Psoas muscle (tissue), 8 donors: ENCODE data around the gene HDAC1. TPM values are rescaled to one million over a fixed set of nuclear protein-coding genes. Genes with fewer than 3 reads are reported as not detected.
"Not testable (repeated sequence)": the region's sequence is repeated elsewhere in the genome, so short reads cannot be mapped to it uniquely, and the experiment has no call there.

Source experiments
- ATAC-seq, 4 donors: fragments of 200-7000 bp; cut with Tn5 transposase; one replicate each; pipeline ENCODE4 v1.9.1; 2020; ENCODE audit warnings: moderate library complexity in 3 of 4, mild to moderate bottlenecking in 2 of 4
- DNase-seq, 2 donors: peaks; one replicate each; pipeline ENCODE4 v3.0.0-alpha.2; 2020
- H3K27ac ChIP-seq: fragments of 200-600 bp; one replicate; pipeline ENCODE4 v1.8.0; 2022
- H3K27me3 ChIP-seq, 3 donors: fragments of 200-600 bp in 1 of 3; one replicate each; pipeline versions ENCODE4 v1.6.1 to v1.8.0; 2013 to 2022; ENCODE audit warnings: low read length in 2 of 3, mild to moderate bottlenecking in 2 of 3, moderate library complexity in 1 of 3; ENCODE audit not compliant: insufficient read depth in 3 of 3
- H3K36me3 ChIP-seq, 2 donors: fragments of 200-600 bp in 1 of 2; one replicate each; pipeline versions ENCODE4 v1.6.1 to v1.8.0; 2013 to 2022; ENCODE audit warnings: low read depth in 1 of 2, mild to moderate bottlenecking in 1 of 2, moderate library complexity in 1 of 2; ENCODE audit not compliant: insufficient read depth in 1 of 2
- H3K4me1 ChIP-seq: fragments of 200-600 bp; one replicate; pipeline ENCODE4 v1.8.0; 2022
- H3K4me3 ChIP-seq: fragments of 200-600 bp; one replicate; pipeline ENCODE4 v1.8.0; 2022; ENCODE audit warnings: mild to moderate bottlenecking
- H3K9me3 ChIP-seq: fragments of 200-600 bp; one replicate; pipeline ENCODE4 v1.8.0; 2022
- CTCF ChIP-seq: fragments of 200-600 bp; IDR thresholded peaks from one replicate; pipeline ENCODE4 v1.8.0; 2022; ENCODE audit warnings: antibody characterized with exemption
- WGBS, 3 donors: extraction: QIAGEN DNeasy Blood & Tissue Kit; methylation state at CpG; one replicate each; pipeline versions ENCODE4 v1.1.6 to v1.1.7; 2013; 5-methylcytosine and 5-hydroxymethylcytosine counted together
- intact Hi-C, 2 donors: fragments of 100-400 bp; cut with DNase I; formaldehyde crosslinking; loops; one replicate each; pipeline versions ENCODE4 v1.11.0 to v1.14.2; 2022
- polyA plus RNA-seq, 3 donors: library from polyadenylated mRNA; stranded (reverse); fragments of 200-250 nt; gene quantifications; one replicate each; pipeline ENCODE4 v1.2.3, GENCODE V29; 2013
- total RNA-seq, 4 donors: library from RNA; stranded (reverse); fragmentation: NEBNext Ultra II Directional in 2 of 4; extraction: Animal tissue kit (Norgen Biotek cat#: 25700) in 2 of 4; gene quantifications; one replicate each; pipeline versions ENCODE4 v1.2.1 to v1.2.4, GENCODE V29; 2021 to 2023
- donor health status: healthy with polysubstance abuse.
- donor health status: DM: no; HTN: no; CAD: no; lungs with moderate emphysema.
- donor health status: Bipolar disorder and iron deficiency.
- donor health status: healthy.
- donor health status: DM: yes; HTN: yes; CAD: no.
- donor health status: DM: no; HTN: no; CAD: no.
- donor health status: DM: no; HTN: no; CAD: no.
- donor health status: DM: yes; HTN: yes; CAD: no.

Gene HDAC1
- total and polyA plus RNA-seq, 7 donors, result 11.8 to 23.1 (median 16.7) TPM

- intact Hi-C loops, result no loop called here
- Histone ChIP-seq H3K27me3 (peaks cover 0 to 37% (median 25%) of the 10 kb centered on the region in 3 donors), H3K36me3 (no peaks in the 10 kb centered on the region), H3K27ac (no peak overlapping the region), H3K4me1 (no peaks in the 10 kb centered on the region), H3K9me3 (no peaks in the 10 kb centered on the region), H3K4me3 (no peak overlapping the region)
- ATAC-seq, result no peak
- 44 to 50% (median 50%) methylated on average over 10 of the region's 10 CpGs for WGBS, 3 donors
- no peak for DNase-seq
- no peak for TF ChIP-seq CTCF
These were observed 18.3 kb upstream of the HDAC1 start for GRCh38 chr1:32273391-32274208.

- Histone ChIP-seq H3K4me1 (no peaks in the 10 kb centered on the region), H3K4me3 (no peak overlapping the region), H3K36me3 (no peaks in the 10 kb centered on the region), H3K27me3 (peaks cover 0 to 37% (median 25%) of the 10 kb centered on the region in 3 donors), H3K27ac (no peak overlapping the region), H3K9me3 (no peaks in the 10 kb centered on the region)
- DNase-seq (no peak), ATAC-seq (no peak)
- 61 to 68% (median 66%) methylated on average over 28 to 31 of the region's 31 CpGs for WGBS, 3 donors
- no peak for TF ChIP-seq CTCF
- intact Hi-C loops, result no loop called here
These were observed 17.1 kb upstream of the HDAC1 start for GRCh38 chr1:32274646-32275340.

- Histone ChIP-seq H3K27me3 (peaks cover 0 to 37% (median 25%) of the 10 kb centered on the region in 3 donors), H3K4me1 (no peaks in the 10 kb centered on the region), H3K36me3 (no peaks in the 10 kb centered on the region), H3K4me3 (no peak overlapping the region), H3K9me3 (no peaks in the 10 kb centered on the region), H3K27ac (no peak overlapping the region)
- DNase-seq (no peak), ATAC-seq (peak in 1 of 4 donors; percentile 24)
- TF ChIP-seq CTCF, result no peak
- intact Hi-C loops, result no loop called here
- WGBS, 3 donors, result 12 to 30% (median 25%) methylated on average over 30 to 41 of the region's 41 CpGs
These were observed 16.5 kb upstream of the HDAC1 start for GRCh38 chr1:32275424-32275823.

GRCh38 chr1:32276032-32276782 lies 15.7 kb upstream of the HDAC1 start:
- DNase-seq (no peak), ATAC-seq (peak in 3 of 4 donors; percentile 29 to 49 (median 31))
- no peak overlapping the region for H3K4me3 ChIP-seq
- peaks cover 0 to 34% (median 25%) of the 10 kb centered on the region in 3 donors for H3K27me3 ChIP-seq
- H3K36me3 ChIP-seq, result no peaks in the 10 kb centered on the region
- H3K27ac ChIP-seq, result no peak overlapping the region
- TF ChIP-seq CTCF, result no peak
- no peaks in the 10 kb centered on the region for H3K9me3 ChIP-seq
- 52 to 59% (median 52%) methylated on average over 29 to 30 of the region's 30 CpGs for WGBS, 3 donors
- intact Hi-C loops, result no loop called here
- H3K4me1 ChIP-seq, result no peaks in the 10 kb centered on the region

GRCh38 chr1:32284777-32285176 lies 7.1 kb upstream of the HDAC1 start:
- H3K27me3 ChIP-seq, H3K4me3 ChIP-seq, intact Hi-C loops, ATAC-seq, H3K27ac ChIP-seq, DNase-seq, H3K9me3 ChIP-seq, H3K36me3 ChIP-seq, H3K4me1 ChIP-seq: not testable (repeated sequence)
- WGBS, 3 donors, result 88 to 91% (median 90%) methylated on average over 8 of the region's 8 CpGs
